ENCODE measurements around the gene KIF26A.

The KIF26A gene

GRCh38 chr14:104101651-104102281 is 36.6 kb upstream of the KIF26A start:
- DNase-seq: no peak

GRCh38 chr14:104102282-104102914 is 36.0 kb upstream of the KIF26A start:
- no peak for DNase-seq

- no peak for DNase-seq
Measured at GRCh38 chr14:104103061-104103445, 35.3 kb upstream of the KIF26A start.

- DNase-seq: no peak
Measured at GRCh38 chr14:104103446-104104075, 34.8 kb upstream of the KIF26A start.

GRCh38 chr14:104104076-104104901 is 34.1 kb upstream of the KIF26A start:
- no peak for DNase-seq

GRCh38 chr14:104105071-104105821 is 33.1 kb upstream of the KIF26A start:
- DNase-seq: no peak

GRCh38 chr14:104105822-104106470 is 32.4 kb upstream of the KIF26A start:
- no peak for DNase-seq

- no peak for DNase-seq
Measured at GRCh38 chr14:104106471-104106991, 31.9 kb upstream of the KIF26A start.

- DNase-seq: no peak
Measured at GRCh38 chr14:104107101-104107581, 31.2 kb upstream of the KIF26A start.

GRCh38 chr14:104107611-104108569 is 30.5 kb upstream of the KIF26A start:
- no peak for DNase-seq

GRCh38 chr14:104108570-104109541 is 29.5 kb upstream of the KIF26A start:
- no peak for DNase-seq

- DNase-seq: no peak
Measured at GRCh38 chr14:104109731-104110361, 28.5 kb upstream of the KIF26A start.

- no peak for DNase-seq
Measured at GRCh38 chr14:104110491-104111209, 27.7 kb upstream of the KIF26A start.

GRCh38 chr14:104111301-104112112 is 26.9 kb upstream of the KIF26A start:
- DNase-seq: no peak

GRCh38 chr14:104112113-104112505 is 26.3 kb upstream of the KIF26A start:
- DNase-seq: no peak

GRCh38 chr14:104112609-104113571 is 25.5 kb upstream of the KIF26A start:
- no peak for DNase-seq

Measured in CD4-positive, alpha-beta T cell treated with Interleukin-12 subunit alpha and Interleukin-12 subunit beta, for 1 hour (primary cell).